HG03280 (cell line): ENCODE data around the gene POGZ.
"Not testable (repeated sequence)": the region's sequence is repeated elsewhere in the genome, so short reads cannot be mapped to it uniquely, and the experiment has no call there.

Source experiments
- ATAC-seq: cut with Tn5 transposase; IDR thresholded peaks from one replicate; pipeline ENCODE4 v1.9.1; 2021; ENCODE audit warnings: mild to moderate bottlenecking, moderate library complexity; ENCODE audit not compliant: unreplicated experiment

POGZ gene

DNA sequence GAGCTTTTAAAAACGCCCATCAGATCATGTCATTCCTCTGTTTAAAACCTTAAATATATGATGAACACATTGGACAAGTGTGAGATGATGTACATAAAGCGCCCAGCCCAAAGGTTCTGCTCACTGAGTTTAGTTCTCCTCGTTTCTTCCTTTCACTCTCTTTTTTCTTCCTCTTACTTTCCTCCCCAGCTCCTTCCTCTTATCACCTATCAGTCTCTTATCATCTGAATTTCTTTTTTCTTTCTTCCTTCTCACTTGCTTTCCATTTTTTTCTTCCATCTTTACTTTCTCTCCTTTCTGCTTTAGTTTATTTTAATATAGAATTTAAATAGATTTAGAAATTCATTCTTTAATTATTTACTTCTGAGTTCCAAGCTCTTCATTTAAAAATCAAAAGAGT is 17.8 kb upstream of the POGZ start:
- ATAC-seq, result no peak

DNA sequence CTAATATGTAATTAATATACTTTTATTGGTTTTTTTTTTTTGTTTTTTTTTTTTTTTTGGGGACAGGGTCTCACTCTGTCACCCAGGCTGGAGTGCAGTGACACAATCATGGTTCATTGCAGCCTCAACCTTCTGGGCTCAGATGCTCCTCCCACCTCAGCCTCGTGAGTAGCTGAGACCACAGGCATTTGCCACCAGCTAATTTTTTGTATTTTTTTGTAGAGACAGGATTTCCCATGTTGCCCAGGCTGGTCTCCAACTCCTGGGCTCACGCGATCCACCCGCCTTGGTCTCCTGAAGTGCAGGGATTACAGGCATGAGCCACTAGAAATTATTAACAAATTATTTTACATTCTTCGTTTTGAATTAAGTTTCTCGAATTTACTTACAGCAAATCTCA is 16.8 kb upstream of the POGZ start:
- ATAC-seq, result no peak

DNA sequence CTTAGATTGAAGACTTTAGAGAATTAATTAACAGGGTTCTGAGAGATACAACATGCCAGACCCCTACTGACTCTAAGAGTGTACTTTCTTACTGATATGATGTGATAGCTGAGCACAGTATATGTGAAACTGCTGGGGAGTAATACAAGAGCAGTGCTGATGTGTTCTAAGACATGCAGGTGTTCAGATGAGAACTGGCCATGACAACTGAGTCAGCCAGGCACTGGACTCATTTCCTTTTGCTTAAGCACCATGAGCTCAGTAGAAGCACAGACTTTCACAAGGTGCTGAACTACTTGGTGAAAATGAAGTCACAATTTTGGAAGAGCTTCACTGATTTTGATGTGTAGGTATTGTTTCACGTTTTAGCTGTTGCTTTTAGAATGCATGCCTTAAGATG is 15.9 kb upstream of the POGZ start:
- ATAC-seq, result peak; percentile 93

DNA sequence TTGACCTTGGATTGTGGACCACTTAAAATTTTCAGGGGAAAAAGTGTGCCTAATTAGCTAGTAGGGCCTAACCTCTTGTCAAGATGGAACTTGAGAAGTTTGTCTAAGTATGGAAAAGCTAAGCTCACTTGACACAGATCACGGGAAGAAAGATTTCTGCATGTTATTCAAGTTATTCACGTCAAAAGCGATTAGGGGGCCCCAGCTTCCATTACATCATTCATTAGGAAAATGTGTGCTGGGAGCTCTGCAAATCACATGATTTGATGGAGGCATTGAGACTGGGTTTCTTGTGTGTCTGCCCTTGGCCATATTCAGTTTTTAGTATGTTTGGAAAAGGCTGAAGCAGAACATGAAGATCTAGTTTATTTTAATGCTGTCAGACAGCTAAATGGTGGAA is 15.5 kb upstream of the POGZ start:
- ATAC-seq, result peak; percentile 2

DNA sequence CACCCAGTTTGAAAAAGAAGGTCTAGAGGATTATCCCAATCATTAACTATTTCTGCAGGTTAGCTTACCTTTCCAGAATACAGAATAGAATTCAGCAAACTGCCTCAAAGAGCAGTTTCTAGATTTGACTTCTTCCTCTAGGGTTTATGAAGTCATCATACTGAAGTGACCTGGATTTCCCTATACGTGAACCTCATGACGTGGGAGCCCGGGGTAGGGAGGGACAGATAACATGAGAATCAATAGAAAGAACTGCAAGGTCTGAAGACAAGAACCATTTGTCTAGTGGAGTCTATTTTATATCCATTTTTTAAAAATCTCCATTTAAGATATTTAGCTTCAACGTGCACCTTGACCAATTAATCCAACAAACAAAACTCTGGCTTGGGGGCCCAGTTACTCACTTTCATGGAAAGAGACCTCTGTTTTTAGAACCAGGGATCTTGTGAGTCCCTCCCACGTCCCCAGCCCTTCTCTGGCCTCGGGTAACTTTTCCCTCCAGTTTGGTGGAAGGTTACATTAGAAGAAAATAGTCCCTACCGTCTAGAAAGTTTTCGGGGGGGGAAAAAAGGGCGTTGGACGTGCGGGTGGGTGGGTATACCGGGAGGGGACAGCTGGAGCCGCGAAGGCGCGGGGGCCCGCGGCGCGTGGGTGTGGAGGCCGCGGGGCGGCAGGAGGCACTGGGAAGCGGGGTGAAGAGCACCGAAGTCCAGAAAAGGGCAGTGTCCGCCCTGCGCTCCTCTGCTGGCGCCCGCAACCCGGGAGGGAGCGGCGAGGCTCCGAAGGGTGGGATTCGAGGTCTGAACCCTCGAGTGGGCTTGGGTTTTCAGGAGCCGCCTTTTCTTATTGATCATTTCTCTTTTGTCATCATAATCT is 13.8 kb upstream of the POGZ start:
- no peak for ATAC-seq

DNA sequence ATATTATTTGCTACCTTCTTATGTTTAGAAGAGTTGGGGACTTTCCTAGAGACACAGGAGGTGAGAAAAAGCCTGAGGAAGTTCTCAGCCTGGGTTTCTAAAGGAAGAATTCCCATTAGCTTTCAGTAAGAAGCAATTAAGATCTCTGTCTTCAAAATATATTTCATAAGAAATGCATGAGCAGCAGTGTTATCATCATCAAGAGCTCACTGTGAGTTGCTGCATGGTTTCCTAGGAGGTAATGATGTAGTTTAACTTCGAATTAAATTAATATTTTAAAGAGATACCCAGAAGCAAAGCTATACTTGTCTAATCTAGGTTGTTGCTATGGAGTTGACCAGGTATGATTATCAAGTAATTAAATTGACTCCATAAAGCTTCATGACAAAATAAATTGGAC is 5.7 kb upstream of the POGZ start:
- no peak for ATAC-seq

DNA sequence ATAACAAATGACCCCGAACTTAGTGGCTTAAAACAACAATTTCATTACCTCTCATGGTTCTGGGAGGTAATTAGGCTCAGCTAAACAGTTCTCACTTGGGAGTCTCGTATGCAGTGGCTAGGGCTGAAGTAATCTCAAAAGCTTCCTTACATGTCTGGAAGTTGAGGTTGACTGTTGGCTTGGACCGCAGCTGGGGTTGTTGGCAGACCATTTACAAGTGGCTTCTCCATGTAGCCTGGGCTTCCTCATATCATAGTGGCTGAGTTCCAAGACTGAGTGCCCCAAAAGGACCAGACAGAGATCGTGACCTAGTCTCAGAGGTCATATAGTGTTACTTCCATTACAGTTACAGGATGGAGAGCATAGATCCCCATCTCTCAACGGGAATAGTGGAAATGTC is 2.4 kb upstream of the POGZ start:
- no peak for ATAC-seq

DNA sequence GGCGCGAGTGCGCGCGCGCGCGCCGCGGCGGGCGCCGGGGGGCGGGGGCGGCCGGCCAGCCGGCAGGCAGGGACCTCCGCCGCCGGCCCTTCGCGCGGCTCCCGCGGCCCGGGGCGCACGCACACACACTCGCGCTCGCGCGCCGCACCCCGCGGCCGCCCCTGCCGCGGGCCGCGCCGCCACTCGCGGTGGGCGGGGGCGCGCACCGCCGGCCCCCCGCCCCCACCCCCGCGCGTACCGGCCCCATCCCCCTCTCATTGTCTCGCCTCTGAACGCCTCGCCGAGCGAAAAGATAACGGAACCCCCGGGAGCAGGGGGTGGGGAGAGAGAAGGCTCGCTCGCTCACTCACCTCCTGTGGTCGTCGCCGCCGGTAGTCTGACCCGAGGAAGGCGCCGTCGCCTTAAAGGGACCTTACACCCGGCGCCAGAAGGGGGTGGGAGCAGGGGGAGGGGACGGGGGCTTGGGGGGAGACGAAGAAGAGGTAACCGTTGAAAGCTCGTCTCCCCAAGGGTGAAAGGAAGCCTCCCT is 428 bp downstream of the POGZ start:
- peak; percentile 37 for ATAC-seq

DNA sequence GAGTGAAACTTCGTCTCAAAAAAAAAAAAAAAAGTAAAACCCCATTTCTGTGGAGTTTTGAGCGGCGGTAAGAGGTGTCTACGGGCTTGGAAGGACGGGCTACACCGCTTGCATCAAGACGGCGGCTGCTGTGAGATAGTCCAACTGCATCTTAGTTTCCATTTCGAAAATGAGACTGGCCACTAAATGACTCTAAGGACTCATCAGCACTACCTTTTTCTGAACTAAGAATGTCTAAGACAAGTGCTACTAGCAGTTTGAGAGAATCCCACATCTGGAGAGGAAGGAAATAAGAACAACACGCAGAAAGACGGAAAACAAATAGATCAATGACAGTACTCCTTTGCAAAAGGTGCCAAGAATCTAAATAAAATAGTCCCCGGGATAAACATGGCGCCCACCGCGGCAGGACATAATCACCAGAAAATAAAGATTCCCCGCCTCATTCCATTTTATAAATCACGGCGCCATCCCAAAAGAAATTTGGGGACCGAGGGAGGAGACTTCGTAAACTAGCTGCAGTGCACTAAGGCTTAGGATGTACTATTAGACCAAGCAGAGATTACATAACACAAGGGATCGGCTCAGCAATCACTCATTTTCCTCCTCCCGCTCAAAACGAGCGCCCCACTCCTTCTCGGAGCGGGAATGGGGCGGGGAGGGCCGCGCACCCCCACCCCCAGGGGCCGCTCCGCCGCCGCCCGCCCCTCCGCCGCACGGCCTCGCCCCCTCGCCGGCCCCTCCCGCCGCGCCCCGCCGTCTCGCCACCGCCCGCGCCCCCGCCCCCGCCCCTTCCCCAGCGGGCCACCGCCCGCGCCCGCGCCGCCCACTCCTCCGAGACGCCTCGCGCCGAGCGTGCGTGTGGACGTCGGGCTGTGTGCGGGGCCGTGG is 1.1 kb downstream of the POGZ start:
- ATAC-seq, result peak; percentile 33

DNA sequence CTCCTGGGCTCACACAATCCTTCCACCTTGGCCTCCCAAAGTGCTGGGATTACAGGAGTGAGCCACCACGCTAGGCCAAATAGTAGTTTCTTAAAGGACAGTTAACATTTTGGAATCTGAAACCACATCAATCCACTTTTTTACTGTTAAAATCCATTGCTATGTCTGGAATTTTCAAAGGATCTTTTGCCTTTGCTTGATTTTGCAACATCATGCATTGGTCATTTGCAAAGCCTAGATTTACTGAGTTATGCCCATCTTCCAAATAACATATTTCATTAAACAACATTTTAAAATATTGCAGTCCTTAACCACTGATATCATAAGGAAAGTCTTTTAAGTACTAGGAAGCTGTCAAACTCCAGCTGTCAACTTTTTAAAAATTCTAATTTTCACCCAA is 3.3 kb downstream of the POGZ start:
- no peak for ATAC-seq

DNA sequence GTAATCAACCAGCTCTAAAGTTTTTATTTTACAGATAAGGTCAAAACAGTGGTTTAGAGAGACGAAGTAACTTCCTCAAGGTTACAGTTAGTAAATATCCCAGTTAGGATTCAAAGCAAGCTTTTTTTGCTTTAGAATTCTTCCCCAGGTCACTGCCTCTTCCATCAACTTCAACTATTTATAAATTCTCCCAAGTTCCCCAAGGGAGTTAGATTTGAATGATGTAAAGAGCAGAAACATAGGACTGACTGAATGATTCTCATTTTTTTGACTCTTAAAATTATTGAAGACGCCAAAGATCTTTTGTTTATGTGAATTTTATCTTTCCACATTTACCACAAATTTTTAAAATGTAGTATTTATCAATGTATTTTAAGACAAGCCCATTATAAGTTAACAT is 4.1 kb downstream of the POGZ start:
- no peak for ATAC-seq

DNA sequence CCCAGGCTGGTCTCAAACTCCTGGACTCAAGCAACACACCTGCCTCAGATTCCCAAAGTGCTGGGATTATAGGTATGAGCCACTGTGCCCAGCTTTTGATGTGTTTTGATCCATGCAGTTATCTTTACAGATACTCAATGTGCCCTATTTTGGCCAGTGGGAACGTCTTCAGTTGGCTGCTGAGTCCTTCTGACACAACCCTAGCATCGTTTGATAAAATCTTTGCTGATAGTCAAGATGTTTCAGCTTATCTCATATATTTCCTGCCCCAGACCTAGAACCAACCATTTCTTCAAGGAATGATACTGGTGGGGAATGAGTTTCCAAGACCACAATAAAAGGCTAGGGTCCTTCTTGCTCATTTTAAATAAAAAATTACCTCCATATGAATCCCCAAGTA is 11.6 kb downstream of the POGZ start:
- no peak for ATAC-seq

DNA sequence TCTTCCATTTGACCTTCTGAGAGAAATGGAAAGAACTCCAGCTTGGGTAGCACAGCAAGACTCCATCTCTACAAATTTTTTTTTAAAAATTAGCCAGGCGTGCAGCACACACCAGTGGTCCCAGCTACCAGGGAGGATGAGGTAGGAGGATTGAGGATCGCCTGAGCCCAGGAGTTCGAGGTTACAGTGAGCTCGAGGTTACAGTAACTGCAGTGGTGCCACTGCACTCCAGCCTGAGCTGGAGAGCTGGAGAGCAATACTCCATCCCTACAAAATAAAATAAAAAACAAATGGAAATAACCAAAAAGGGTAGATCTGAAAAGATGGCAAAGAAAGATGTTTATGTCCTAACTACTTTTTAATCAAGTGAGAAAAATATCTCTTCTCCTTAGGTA is 14.5 kb downstream of the POGZ start:
- no peak for ATAC-seq

DNA sequence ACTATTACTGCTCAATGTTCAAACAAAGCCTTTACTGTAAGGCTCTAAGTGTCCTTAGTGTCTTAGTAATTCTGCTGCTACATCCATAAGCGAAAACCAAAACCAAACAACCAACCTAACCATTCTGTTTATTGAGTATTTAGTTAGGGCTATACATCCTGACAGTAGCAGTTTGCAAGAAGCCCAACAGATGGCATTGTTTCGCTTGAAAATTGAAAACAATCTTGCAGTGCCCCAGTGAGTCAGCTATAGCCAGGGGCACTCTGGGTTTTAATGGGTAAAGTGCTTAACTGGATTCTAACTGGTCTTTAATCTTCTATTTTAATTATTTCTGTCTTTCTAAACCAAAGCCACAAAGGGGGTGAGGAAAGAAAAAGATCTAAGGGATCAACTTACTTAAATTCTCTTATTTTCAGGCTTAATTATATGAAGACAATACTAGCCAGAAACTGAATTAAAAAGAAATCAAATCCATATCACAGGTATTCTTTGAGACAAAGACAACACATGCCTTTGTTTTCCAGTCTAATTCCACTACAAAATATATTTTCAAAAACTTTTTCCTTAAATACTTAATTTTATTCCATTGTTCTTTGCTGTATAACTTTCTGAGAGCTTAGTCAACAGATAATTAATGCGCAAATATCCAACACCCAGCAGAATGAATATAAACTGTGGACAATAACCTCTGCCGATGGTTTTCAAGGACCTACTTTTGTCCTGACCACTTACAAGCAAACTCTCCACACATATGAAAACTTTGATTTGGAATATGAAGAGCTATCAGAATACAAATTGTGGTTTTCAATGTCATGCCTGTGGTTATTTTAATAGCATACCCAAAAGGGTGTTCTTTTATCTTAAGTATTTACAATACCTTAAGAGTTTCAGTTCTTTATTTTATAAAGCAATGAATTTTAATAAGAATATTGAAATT is 15.2 kb downstream of the POGZ start:
- ATAC-seq, result peak; percentile 72

DNA sequence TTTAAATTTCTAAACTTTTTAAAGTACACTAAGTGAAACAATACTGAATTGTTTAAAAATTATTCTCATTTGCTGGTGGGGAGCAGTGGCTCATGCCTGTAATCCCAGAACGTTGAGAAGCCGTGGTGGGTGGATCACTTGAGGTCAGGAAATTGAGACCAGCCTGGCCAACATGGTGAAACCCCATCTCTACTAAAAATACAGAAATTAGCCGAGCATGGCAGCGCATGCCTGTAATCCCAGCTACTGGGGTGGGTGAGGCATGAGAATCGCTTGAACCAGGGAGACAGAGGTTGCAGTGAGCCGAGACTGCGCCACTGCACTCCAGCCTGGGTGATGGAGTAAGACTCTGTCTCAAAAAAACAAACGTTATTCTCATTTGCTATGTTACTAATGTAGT is 21.9 kb downstream of the POGZ start:
- not testable (repeated sequence) for ATAC-seq

DNA sequence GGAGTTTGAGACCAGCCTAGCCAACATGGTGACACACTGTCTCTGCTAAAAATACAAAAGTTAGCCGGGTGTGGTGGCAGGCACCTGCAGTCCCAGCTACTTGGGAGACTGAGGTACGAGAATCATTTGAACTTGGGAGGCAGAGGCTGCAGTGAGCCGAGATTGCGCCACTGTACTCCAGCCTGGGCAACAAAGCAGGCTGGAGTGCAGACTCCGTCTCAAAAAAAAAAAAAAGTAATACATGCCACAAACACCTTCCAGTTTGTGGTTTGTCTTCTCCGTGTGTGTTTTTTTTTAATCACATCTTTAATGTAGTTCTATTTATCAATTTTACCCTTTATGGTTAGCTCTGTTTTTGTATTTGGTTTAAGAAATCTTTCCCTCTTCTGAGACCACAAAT is 22.3 kb downstream of the POGZ start:
- no peak for ATAC-seq

DNA sequence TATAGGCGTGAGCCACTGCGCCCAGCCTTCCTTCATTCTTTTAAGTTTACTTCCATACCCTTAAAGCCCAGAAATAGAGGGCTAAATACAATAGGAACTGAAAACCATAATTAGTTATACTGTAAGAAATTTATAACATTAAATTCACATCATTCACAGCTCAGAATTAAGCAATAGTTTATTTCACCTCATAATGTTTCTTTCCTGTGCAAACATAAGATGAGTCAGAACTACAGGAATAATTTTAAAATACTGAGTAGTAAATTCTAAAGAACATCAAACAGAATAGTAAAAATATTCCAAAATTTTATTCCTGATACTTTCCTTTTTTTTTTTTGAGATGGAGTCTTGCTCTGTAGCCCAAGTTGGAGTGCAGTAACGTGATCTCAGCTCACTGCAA is 24.1 kb downstream of the POGZ start:
- ATAC-seq, result no peak

DNA sequence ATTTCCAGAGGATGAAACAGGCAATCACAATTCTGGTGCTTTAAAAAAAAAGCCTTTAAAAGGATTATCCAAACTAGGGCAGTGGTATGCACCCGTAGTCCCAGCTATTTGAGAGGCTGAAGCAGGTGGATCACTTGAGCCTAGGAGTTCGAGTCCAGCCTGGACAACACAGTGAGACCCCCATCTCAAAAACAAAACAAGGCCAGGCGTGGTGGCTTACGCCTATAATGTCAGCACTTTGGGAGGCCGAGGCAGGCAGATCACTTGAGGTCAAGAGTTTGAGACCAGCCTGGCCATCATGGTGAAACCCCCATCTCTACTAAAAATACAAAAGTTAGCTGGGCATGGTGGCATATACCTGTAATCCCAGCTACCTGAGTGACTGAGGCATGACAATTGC is 25.5 kb downstream of the POGZ start:
- ATAC-seq, result not testable (repeated sequence)

DNA sequence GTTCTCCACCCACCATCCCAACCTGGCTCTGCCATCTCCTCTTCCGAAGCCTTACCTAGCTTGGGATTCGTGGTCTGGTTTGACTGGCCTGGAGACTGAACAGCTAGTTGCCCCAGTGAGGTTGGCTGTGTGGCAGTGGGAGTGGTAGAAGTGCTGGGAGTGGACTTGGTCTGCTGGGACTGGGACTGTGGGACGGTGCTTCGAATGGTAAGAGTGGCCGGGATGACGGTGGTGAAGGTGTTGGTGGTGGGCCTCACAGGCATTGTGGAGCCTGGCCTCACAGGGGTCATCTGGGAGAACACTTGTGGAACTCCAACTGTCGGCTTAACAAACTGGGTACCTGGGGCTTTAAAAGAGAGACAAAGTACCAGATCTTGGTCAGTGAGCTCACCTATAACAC is 31.2 kb downstream of the POGZ start:
- ATAC-seq, result no peak

DNA sequence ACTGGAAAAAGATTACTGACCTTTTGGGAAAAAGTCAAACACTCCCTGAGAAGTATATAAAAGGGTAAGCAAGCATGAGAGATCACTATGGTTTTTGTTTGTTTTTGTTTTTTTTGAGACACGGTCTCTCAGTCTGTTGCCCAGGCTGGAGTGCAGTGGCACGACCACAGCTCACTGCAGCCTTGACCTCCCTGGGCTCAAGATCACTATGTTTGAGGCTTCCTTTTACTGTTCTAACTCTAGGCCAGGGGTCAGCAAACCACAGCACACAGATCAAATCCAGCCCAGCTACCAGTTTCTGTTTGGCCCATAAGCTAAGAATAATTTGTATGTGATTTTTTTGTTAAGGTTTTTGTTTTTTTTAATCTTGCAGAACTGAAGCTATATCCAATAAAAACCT is 34.2 kb downstream of the POGZ start:
- ATAC-seq, result no peak

DNA sequence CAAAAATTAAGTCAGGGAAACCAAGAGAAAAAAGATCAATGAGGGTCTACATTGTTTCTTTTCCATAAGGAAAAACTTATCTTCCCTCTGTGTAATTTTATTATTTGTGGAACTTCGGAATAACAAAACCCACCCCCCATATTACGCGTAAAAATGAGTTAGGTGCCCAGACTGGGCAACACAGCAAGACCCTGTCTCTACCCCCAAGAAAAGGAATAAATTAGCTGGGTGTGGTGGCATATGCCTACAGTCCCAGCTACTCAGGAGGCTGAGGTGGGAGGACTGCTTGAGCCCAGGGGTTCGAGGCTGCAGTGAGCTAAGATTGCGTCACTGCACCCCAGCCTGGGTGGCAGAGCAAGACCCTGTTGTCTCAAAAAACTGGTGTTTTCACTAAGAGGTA is 39.5 kb downstream of the POGZ start:
- ATAC-seq, result no peak
